OCI-LY7 (cell line): ENCODE results near the gene OARD1. TPM values are rescaled to one million over a fixed set of nuclear protein-coding genes. Genes with fewer than 3 reads are reported as not detected.

Source experiments
- BruUV-seq: library from RNA; stranded (reverse); fragments of 400-500 nt; replicated peaks from 2 replicates; lab custom pipeline; 2021; lab: Mats Ljungman, UMichigan
- CTCF ChIA-PET: fragments of 300-600 bp; sonication (Branson Sonifier 250); formaldehyde crosslinking; loops from one replicate; lab custom pipeline; 2022; ENCODE audit warnings: antibody characterized with exemption; ENCODE audit not compliant: unreplicated experiment; lab: Charles Lee
- POLR2A ChIA-PET: fragments of 300-600 bp; sonication (Branson Sonifier 250); formaldehyde crosslinking; loops from one replicate; lab custom pipeline; 2022; ENCODE audit warnings: antibody characterized with exemption; lab: Charles Lee
- DNase-seq: peaks from one replicate; pipeline ENCODE4 v3.0.0-alpha.2; 2015; ENCODE audit warnings: low spot score
- H2AFZ ChIP-seq: fragments of 200-600 bp; sonication (generic), shearing (Covaris generic); 2 replicates; pipeline ENCODE4 v1.6.1; 2014; ENCODE audit warnings: mild to moderate bottlenecking, antibody characterized with exemption, low read length, moderate library complexity
- H3K27ac ChIP-seq: fragments of 200-600 bp; sonication (generic); 2 replicates; pipeline ENCODE4 v1.5.1; 2014; ENCODE audit warnings: mixed run types, low read depth, mild to moderate bottlenecking, moderate library complexity, low read length, inconsistent platforms; ENCODE audit not compliant: poor library complexity, severe bottlenecking
- H3K36me3 ChIP-seq: fragments of 200-600 bp; sonication (generic); 2 replicates; pipeline ENCODE4 v1.6.1; 2014; ENCODE audit warnings: mild to moderate bottlenecking, antibody characterized with exemption, low read length, moderate library complexity, mixed read lengths; ENCODE audit not compliant: insufficient read depth
- H3K4me1 ChIP-seq: fragments of 200-600 bp; sonication (generic); 2 replicates; pipeline ENCODE4 v1.5.1; 2014; ENCODE audit warnings: mild to moderate bottlenecking, low read length; ENCODE audit not compliant: insufficient read depth, poor library complexity, severe bottlenecking
- H3K4me2 ChIP-seq: fragments of 200-600 bp; sonication (generic); 2 replicates; pipeline ENCODE4 v1.6.1; 2014; ENCODE audit warnings: mild to moderate bottlenecking, low read length
- H3K4me3 ChIP-seq: fragments of 200-600 bp; sonication (generic); 2 replicates; pipeline ENCODE4 v1.5.1; 2014; ENCODE audit warnings: mild to moderate bottlenecking, low read depth, low read length; ENCODE audit not compliant: poor library complexity, severe bottlenecking
- H3K79me2 ChIP-seq: fragments of 200-600 bp; sonication (generic); 2 replicates; pipeline ENCODE4 v1.6.1; 2016; ENCODE audit warnings: low read depth, mild to moderate bottlenecking, low read length, moderate library complexity, mixed read lengths; ENCODE audit not compliant: insufficient read depth
- H3K9me2 ChIP-seq: fragments of 200-600 bp; sonication (generic); 2 replicates; pipeline ENCODE4 v1.6.1; 2016; ENCODE audit warnings: mild to moderate bottlenecking, low read length, mixed read lengths; ENCODE audit not compliant: insufficient read depth
- H3K9me3 ChIP-seq: fragments of 200-600 bp; sonication (generic); 2 replicates; pipeline ENCODE4 v1.6.1; 2014; ENCODE audit warnings: mild to moderate bottlenecking, mixed run types, low read length, mixed read lengths
- H4K20me1 ChIP-seq: fragments of 200-600 bp; sonication (generic); 2 replicates; pipeline ENCODE4 v1.6.1; 2014; ENCODE audit warnings: mild to moderate bottlenecking, antibody characterized with exemption, low read length, moderate library complexity, mixed read lengths; ENCODE audit not compliant: insufficient read depth
- EZH2phosphoT487 ChIP-seq: fragments of 200-600 bp; sonication (generic); IDR thresholded peaks from 2 replicates; pipeline ENCODE4 v1.6.1; 2018; ENCODE audit warnings: low read depth, borderline replicate concordance, mild to moderate bottlenecking, mixed run types, antibody characterized with exemption, low read length, moderate library complexity, mixed read lengths
- intact Hi-C: fragments of 100-400 bp; cut with micrococcal nuclease; formaldehyde crosslinking; loops from one replicate; pipeline ENCODE4 v1.10.0; 2022; ENCODE audit not compliant: unreplicated experiment
- total RNA-seq, 2 experiments: library from RNA; depleted of rRNA in 1 of 2; stranded (reverse); fragments of >200 nt in 1 of 2; shearing (Covaris generic) in 1 of 2; gene quantifications; 2 replicates each; pipeline ENCODE4 v1.2.3, GENCODE V29; 2014 to 2022
- TF ChIP-seq, protein P1 (sequence below): fragments of 200-600 bp; sonication (generic); conservative IDR thresholded peaks from 2 replicates; pipeline ENCODE4 v1.5.1; 2014; ENCODE audit warnings: mild to moderate bottlenecking, antibody characterized with exemption, low read length, moderate library complexity, mixed read lengths

The OARD1 gene
- total RNA-seq, 2 experiments from 2014 or later, result 21.0 to 41.6 TPM

- TF ChIP-seq, protein P1, sequence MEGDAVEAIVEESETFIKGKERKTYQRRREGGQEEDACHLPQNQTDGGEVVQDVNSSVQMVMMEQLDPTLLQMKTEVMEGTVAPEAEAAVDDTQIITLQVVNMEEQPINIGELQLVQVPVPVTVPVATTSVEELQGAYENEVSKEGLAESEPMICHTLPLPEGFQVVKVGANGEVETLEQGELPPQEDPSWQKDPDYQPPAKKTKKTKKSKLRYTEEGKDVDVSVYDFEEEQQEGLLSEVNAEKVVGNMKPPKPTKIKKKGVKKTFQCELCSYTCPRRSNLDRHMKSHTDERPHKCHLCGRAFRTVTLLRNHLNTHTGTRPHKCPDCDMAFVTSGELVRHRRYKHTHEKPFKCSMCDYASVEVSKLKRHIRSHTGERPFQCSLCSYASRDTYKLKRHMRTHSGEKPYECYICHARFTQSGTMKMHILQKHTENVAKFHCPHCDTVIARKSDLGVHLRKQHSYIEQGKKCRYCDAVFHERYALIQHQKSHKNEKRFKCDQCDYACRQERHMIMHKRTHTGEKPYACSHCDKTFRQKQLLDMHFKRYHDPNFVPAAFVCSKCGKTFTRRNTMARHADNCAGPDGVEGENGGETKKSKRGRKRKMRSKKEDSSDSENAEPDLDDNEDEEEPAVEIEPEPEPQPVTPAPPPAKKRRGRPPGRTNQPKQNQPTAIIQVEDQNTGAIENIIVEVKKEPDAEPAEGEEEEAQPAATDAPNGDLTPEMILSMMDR, result no peak
- no peak for TF ChIP-seq EZH2phosphoT487
- peaks cover 16% of the 10 kb centered on the region; the same call in 1 of the 2 replicates for H4K20me1 ChIP-seq
- POLR2A ChIA-PET, result interaction anchor here (1.0 to 1.6 kb wide), 3 partner anchors 11 to 239 kb away, joined by 3 to 4 read pairs (median 3); no protein-coding TSS in a partner anchor
- peak overlapping the region; percentile 66 for H3K4me2 ChIP-seq
- H3K9me3 ChIP-seq, result no peaks in the 10 kb centered on the region
- no TSS peak for BruUV-seq
- peak overlapping the region; percentile 76 for H3K27ac ChIP-seq
- peak overlapping the region; percentile 38 for H3K4me3 ChIP-seq
- H3K4me1 ChIP-seq, result peaks cover 50% of the 10 kb centered on the region
- H3K36me3 ChIP-seq, result peaks cover 100% of the 10 kb centered on the region
- CTCF ChIA-PET, result no interaction called here
- H3K9me2 ChIP-seq, result no peaks in the 10 kb centered on the region
- DNase-seq, result peak; percentile 67
- H2AFZ ChIP-seq, result peak overlapping the region; percentile 45; the same call in 1 of the 2 replicates
- peaks cover 78% of the 10 kb centered on the region for H3K79me2 ChIP-seq
- intact Hi-C loops, result no loop called here
Measured at GRCh38 chr6:41080621-41081020, 8.5 kb upstream of the OARD1 start.

- CTCF ChIA-PET, result no interaction called here
- POLR2A ChIA-PET, result interaction anchor here (1.5 kb wide), 1 partner anchor 104 kb away, joined by 3 read pairs; no protein-coding TSS in a partner anchor
- Histone ChIP-seq H3K27ac (no peak overlapping the region), H3K9me2 (no peaks in the 10 kb centered on the region), H3K36me3 (peaks cover 97% of the 10 kb centered on the region), H2AFZ (no peak overlapping the region), H3K4me2 (peak overlapping the region; percentile 66; the same call in 1 of the 2 replicates), H3K4me1 (peaks cover 66% of the 10 kb centered on the region), H3K9me3 (no peaks in the 10 kb centered on the region), H3K79me2 (peaks cover 82% of the 10 kb centered on the region), H4K20me1 (peaks cover 23% of the 10 kb centered on the region; the same call in 1 of the 2 replicates), H3K4me3 (no peak overlapping the region)
- TF ChIP-seq, protein P1, result no peak
- TF ChIP-seq EZH2phosphoT487, result no peak
- no peak for DNase-seq
- intact Hi-C loops, result no loop called here
- BruUV-seq, result no TSS peak
Measured at GRCh38 chr6:41079080-41079479, 6.9 kb upstream of the OARD1 start.

- H3K4me3 ChIP-seq, result no peak overlapping the region
- intact Hi-C loops, result no loop called here
- H4K20me1 ChIP-seq, result peaks cover 27% of the 10 kb centered on the region; the same call in 1 of the 2 replicates
- no peak overlapping the region for H3K4me2 ChIP-seq
- H2AFZ ChIP-seq, result no peak overlapping the region
- POLR2A ChIA-PET, result no interaction called here
- TF ChIP-seq, protein P1, result no peak
- TF ChIP-seq EZH2phosphoT487, result no peak
- CTCF ChIA-PET, result no interaction called here
- H3K9me3 ChIP-seq, result no peaks in the 10 kb centered on the region
- peaks cover 94% of the 10 kb centered on the region for H3K36me3 ChIP-seq
- no peak overlapping the region for H3K27ac ChIP-seq
- peaks cover 66% of the 10 kb centered on the region for H3K4me1 ChIP-seq
- BruUV-seq, result no TSS peak
- H3K9me2 ChIP-seq, result no peaks in the 10 kb centered on the region
- peaks cover 83% of the 10 kb centered on the region for H3K79me2 ChIP-seq
- no peak for DNase-seq
Measured at GRCh38 chr6:41078101-41078500, 5.9 kb upstream of the OARD1 start.
